HuH-7 (cell line): ENCODE data around the gene CYP21A2.
"Not testable (repeated sequence)": the region's sequence is repeated elsewhere in the genome, so short reads cannot be mapped to it uniquely, and the experiment has no call there.

Source experiments
- DNase-seq: peaks from one replicate; pipeline ENCODE4 v3.0.0; 2011; ENCODE audit warnings: low spot score

The CYP21A2 gene

DNA sequence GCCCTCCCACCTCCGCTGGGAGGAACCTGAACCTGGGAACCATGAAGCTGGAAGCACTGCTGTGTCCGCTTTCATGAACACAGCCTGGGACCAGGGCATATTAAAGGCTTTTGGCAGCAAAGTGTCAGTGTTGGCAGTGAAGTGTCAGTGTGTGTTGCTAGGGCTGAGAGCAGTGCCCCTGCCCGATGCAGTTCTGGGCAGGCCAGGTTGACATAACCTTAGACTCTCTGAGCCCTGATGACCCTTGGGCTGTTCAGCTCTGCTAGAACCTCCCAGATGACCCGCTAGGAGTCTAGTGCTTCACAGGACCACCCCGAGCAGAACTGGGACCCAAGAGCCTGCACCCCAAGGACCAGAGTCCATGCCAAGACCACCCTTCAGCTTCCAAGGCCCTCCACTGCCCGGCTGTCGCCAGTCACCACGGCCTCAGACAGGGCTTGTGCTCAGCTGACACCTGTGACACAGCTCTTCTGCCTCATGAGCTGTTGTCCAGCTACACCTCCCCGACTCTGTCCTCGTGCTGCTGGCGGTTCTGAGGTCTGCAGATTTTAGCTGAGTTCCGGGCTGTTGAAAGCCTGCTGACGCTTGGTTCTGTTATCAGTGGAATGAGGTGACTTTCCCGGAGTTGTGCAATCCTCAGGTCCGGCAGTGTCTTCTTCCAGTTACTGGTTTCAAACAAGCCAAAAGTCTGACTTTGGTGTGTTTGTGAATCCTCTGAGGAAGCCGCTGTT lies 2.8 kb upstream of the CYP21A2 start:
- DNase-seq, result not testable (repeated sequence)

DNA sequence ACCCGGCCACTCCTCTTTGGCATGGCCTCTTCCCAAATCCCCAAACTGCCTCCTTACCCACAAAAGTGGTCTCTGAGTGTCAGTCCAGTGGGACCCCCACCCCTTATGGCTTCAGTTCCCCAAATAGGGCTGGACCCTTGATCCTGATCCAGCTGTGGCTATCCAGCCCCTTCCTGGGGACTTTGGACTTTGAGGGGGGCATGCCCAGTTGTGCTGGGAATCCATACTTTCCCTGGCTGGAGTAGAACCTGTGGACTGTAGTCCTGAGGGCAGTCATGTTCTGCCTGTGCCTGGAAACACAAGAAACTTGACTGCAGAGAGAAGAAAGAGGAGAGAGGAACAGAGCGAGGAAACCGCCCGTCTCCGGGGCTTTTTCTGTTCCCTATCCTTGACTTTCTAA lies 1.1 kb upstream of the CYP21A2 start:
- DNase-seq, result not testable (repeated sequence)

DNA sequence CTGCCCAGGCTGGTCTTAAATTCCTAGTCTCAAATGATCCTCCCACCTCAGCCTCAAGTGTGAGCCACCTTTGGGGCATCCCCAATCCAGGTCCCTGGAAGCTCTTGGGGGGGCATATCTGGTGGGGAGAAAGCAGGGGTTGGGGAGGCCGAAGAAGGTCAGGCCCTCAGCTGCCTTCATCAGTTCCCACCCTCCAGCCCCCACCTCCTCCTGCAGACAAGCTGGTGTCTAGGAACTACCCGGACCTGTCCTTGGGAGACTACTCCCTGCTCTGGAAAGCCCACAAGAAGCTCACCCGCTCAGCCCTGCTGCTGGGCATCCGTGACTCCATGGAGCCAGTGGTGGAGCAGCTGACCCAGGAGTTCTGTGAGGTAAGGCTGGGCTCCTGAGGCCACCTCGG lies 663 bp downstream of the CYP21A2 start:
- not testable (repeated sequence) for DNase-seq

DNA sequence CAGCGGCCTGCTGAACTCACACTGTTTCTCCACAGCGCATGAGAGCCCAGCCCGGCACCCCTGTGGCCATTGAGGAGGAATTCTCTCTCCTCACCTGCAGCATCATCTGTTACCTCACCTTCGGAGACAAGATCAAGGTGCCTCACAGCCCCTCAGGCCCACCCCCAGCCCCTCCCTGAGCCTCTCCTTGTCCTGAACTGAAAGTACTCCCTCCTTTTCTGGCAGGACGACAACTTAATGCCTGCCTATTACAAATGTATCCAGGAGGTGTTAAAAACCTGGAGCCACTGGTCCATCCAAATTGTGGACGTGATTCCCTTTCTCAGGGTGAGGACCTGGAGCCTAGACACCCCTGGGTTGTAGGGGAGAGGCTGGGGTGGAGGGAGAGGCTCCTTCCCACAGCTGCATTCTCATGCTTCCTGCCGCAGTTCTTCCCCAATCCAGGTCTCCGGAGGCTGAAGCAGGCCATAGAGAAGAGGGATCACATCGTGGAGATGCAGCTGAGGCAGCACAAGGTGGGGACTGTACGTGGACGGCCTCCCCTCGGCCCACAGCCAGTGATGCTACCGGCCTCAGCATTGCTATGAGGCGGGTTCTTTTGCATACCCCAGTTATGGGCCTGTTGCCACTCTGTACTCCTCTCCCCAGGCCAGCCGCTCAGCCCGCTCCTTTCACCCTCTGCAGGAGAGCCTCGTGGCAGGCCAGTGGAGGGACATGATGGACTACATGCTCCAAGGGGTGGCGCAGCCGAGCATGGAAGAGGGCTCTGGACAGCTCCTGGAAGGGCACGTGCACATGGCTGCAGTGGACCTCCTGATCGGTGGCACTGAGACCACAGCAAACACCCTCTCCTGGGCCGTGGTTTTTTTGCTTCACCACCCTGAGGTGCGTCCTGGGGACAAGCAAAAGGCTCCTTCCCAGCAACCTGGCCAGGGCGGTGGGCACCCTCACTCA lies 1.4 kb downstream of the CYP21A2 start:
- DNase-seq, result not testable (repeated sequence)

DNA sequence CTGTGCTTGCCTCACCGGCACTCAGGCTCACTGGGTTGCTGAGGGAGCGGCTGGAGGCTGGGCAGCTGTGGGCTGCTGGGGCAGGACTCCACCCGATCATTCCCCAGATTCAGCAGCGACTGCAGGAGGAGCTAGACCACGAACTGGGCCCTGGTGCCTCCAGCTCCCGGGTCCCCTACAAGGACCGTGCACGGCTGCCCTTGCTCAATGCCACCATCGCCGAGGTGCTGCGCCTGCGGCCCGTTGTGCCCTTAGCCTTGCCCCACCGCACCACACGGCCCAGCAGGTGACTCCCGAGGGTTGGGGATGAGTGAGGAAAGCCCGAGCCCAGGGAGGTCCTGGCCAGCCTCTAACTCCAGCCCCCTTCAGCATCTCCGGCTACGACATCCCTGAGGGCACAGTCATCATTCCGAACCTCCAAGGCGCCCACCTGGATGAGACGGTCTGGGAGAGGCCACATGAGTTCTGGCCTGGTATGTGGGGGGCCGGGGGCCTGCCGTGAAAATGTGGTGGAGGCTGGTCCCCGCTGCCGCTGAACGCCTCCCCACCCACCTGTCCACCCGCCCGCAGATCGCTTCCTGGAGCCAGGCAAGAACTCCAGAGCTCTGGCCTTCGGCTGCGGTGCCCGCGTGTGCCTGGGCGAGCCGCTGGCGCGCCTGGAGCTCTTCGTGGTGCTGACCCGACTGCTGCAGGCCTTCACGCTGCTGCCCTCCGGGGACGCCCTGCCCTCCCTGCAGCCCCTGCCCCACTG lies 2.3 kb downstream of the CYP21A2 start:
- not testable (repeated sequence) for DNase-seq

DNA sequence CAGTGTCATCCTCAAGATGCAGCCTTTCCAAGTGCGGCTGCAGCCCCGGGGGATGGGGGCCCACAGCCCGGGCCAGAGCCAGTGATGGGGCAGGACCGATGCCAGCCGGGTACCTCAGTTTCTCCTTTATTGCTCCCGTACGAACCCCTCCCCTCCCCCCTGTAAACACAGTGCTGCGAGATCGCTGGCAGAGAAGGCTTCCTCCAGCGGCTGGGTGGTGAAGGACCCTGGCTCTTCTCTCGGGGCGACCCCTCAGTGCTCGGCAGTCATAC lies 2.8 kb downstream of the CYP21A2 start:
- not testable (repeated sequence) for DNase-seq

DNA sequence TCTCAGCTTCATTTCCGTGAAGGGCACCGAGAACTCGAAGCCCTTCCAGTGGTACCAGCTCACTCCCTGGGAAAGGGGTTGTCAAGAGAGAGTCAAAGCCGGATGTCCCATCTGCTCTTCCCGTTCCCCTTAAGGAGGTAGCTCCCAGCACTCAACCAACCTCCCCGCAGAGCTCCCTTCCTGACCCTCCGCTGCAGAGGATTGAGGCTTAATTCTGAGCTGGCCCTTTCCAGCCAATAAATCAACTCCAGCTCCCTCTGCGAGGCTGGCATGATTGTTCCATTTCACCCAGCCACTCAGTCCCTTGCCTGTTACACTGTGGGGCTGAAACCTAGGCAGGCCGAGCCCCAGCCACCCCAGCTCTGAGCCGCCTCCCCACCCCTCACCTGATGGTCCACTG lies 3.2 kb downstream of the CYP21A2 start:
- not testable (repeated sequence) for DNase-seq

DNA sequence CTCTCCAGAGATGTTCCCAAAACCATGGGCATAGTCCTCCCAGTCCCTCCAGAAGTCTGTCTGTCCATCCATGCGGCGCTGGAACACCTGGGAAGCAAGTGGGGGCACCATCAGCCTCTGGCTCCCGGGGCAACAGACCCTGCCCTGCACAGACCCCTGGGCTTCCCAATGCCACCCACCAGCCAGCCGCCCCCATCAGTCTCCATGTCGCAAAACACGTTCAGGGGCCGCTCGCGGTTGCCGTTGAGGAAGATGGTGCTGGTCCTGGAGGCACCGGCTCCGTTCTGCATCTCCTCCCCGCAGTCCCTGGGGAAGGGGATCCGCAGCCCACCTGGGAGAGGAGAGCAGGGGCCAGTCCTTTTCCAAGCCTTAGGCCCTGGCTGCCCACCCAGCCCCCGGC lies 4.1 kb downstream of the CYP21A2 start:
- DNase-seq, result not testable (repeated sequence)

DNA sequence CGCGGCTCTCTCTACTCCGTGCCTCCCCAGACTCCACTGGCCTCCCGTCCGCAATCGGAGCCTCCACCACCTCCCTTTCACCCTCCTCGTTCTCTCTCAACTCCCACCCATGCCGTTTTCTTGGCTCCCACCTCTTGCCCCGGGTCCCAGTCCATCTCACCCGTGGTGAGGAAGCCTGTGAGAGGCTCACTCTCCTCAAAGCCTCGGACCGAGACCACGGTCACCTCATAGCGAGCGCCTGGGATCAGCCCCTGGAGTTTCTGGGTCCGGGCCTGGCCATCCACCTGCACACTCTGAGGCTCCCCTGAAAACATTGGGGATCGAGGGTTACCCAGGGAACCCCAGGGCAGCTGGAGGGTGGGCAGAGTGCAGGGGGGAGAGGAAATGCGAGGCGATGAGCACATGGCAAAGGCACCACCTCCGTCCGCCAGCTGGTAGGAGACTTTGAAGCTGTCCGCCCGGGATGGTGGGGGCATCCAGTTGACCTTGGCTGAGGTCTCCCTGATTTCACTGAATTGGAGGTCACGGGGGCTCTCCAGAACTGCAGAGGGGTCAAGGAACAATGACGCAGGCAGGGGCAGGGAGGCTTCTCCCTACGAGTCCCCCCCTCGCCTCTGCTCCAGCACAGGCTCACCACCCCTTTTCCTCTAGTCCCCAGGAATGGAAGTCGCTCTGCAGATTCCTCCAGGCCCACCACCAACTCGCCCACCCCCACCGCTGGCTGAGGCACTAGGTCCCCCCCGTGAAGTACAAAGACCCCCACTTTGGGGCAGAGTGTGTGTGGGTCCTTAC lies 5.6 kb downstream of the CYP21A2 start:
- DNase-seq, result not testable (repeated sequence)

DNA sequence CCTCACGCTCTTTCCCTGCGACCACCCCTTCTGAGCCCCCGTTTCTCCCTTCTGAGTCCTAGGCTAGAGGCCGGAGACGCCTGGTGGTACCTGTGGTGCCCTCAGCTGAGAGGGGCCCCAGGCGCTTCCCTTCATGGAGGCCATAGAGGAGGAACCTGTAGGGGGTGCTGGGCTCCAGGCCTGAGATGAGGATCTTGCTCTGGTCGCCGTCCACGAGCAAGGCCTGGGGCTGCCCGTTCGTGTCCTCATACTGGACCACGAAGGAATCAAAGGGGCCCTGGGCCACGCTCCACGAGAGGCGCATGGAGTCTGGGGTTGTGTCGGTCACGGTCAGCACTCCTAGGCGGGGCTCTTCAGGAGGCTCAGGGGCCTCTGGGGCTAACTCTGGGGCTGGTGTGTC lies 6.7 kb downstream of the CYP21A2 start:
- DNase-seq, result not testable (repeated sequence)

DNA sequence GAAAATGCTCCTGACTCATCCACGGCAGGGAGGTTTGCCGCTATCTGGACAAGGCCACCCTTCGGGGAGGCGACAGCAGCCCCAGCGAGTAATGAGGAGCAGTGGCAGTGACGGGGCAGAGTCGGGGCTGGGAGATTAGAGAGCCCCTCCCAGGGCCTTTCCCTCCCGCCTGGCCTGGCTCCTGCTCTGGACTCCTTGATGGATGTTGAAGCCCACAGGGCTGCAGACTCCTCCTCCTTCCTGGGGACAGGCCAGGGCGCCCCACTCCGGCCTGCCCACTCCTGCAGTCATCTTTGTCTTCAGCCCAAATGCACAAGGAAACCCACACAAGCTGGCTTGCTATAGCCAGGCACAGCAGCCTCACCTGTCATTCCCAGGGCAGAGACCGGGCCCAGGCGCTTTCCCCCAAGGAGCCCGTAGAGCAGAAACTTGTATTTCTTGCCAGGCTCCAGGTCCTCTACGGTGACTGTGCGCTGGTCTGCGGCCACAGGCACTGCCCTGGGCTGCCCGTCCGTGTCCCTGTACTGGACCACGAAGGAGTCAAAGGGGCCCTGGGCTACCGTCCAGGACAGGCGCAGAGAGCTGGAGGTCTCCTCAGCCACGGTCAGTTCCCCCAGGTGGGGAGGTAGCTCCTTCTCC lies 7.7 kb downstream of the CYP21A2 start:
- no peak for DNase-seq

DNA sequence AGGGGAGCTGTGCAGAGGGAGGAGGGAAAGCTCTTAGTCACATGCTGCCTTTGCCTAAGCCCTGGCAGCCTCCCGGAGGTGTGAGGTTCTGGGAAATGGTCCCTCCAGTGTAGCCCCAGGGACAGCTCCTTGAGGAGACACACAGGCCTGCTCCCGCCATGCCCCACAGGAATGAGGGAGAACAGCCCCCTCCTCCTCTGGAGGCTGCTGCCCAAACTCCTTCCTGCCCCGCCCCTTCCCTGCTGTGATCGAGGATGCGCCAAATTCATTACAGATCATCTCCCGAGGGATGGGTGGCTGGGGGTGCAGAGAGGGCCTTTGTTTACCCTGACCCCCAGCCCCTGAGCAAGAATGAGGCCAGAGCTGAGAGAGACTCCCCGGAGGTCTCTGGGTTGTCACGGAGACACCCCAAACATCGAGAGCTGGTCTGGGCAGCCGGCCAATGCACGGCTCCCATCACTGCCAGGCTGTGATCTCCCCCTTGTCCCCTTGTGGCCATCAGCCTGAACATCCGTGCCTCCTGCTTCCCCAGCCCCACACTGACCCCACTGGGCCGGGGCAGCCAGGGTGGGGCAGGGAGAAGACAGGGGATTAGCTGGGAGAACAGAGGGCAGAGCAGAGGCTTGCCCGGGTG lies 8.4 kb downstream of the CYP21A2 start:
- no peak for DNase-seq

DNA sequence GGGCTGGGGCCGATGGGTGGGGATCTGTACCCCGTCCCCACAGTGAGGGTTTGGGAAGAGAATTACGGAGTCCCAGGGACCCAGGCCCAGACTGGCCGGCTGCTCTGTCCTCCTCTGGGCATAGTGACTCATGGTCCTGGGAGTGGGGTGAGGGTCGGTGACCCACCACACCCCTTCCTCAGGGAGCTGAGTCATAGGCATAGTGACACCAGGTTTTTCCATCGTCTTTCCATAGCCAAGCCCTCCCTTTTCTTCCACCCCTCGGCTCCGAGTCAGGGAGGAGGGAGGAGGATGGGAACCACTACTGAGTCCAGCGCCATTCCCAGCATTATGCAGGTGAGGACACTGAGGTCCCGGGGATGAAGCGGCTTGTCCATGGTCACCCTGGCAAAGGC lies 8.9 kb downstream of the CYP21A2 start:
- DNase-seq, result no peak

DNA sequence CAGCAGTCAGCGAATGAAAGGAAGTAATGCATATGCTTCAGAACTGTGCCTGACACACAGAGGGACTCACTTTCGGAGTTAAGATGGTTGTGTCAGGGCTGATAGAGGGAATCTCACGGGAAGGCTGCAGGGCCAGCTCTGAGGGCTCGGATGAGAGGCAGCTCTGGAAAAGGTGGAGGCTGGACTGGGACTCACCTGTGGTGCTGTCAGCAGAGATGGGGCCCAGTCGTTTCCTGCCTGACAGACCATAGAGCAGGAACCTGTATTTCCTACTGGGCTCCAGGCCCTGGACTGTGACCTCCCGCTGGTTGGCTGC lies 9.3 kb downstream of the CYP21A2 start:
- DNase-seq, result no peak

DNA sequence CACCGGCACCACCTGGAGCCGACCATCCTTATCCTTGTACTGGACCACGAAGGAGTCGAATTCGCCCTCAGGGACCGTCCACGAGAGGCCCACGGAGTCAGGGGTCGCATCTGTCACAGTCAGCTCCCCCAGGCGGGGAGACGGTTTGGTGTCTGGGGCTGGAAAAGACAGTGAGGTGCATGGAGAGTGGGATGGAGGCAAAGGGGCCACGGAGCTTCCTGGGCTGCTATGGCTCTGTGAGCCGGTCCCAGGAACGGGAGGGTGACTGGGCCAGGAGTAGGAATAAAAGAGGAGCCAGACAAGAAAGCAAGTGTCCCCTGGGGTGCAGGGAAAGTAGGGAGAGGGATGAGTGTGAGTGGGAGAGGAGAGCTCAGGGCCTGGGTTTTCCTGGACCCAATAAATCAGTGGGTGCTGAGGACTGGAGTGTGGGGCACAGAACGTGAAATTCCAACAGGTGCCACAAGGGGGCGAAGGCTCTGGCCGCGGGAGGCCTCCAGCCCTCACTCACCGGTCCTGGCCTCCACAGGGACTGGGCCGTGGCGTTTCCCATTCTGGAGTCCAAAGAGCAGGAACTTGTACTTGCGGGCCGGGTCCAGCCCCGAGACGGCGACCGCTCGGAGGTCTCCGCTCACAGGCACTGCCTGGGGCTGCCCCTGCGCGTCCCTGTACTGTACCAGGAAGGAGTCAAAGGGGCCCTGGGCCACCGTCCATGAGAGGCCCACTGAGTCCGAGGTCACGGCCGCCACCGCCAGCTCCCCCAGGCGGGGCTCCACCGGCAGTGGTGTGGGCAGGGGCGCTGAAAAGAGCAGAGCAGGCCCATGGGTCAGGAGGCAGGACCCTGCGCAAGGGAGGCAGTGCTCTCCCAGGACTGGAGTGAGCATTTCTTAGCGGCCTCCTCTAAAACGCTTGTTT lies 9.9 kb downstream of the CYP21A2 start:
- peak; percentile 87 for DNase-seq

DNA sequence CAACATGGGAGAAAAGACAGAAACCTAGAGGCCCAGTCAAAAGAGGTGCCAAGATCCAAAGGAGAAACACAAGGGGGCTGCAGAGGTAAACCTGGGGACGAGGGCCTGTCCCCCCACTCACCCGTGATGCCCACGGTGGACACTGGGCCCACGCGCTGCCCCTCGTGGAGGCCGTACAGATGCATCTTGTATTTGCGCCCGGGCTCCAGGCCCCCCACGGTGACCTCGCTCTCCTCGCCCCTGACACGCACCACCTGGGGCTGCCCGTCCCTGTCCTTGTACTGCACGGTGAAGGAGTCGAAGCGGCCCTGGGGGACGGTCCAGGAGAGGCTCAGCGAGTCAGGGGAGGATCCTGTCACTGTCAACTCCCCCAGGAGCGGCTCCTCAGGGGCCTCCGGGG lies 10.9 kb downstream of the CYP21A2 start:
- DNase-seq, result not testable (repeated sequence)

DNA sequence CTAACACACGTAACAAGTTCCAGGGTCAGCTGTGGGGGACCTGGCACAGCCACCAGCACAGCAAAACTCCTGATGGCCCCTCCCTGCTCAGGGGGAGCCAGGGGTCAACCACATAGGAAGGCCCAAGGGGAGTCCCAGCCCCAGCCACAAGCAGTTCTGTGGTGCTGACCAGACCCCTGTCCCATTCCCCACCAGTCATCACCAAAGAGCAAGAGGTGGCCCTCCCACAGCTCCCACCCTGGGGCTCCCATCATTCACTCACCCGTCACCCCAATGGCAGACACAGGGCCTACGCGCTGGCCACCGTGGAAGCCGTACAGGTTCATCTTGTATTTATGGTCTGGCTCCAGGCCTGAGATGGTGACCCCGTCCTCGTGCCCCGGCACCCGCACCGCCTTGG lies 11.5 kb downstream of the CYP21A2 start:
- not testable (repeated sequence) for DNase-seq

DNA sequence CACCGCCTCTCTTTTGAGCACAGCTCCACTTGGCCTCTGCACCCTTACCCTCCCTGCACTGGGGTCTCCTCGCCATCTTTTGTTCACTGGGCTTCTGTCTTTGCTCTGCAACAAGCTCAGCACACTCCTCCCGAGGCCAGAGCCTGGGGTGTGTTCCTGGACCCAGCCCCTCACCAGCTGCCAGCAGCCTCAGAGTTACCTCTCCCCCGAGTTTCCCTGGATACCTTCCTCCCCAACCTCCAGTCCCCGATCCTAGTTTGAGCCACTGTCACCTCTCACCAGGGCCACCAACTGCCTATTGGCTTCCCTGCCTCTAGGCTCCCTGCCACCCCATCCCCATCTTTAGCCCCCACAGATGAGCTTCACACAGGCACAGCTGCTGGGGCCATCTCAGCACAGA lies 12.3 kb downstream of the CYP21A2 start:
- DNase-seq, result no peak

DNA sequence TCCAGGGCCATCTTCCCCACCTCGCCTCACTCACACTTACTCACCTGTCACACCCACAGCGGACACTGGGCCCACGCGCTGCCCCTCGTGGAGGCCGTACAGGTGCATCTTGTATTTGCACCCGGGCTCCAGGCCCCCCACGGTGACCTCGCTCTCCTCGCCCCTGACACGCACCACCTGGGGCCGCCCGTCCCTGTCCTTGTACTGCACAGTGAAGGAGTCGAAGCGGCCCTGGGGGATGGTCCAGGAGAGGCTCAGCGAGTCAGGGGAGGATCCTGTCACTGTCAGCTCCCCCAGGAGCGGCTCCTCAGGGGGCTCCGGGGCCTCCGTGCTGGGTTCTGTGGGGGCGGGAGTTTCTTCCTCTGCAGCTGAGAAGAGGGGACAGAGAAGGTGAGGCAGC lies 14.4 kb downstream of the CYP21A2 start:
- DNase-seq, result not testable (repeated sequence)

DNA sequence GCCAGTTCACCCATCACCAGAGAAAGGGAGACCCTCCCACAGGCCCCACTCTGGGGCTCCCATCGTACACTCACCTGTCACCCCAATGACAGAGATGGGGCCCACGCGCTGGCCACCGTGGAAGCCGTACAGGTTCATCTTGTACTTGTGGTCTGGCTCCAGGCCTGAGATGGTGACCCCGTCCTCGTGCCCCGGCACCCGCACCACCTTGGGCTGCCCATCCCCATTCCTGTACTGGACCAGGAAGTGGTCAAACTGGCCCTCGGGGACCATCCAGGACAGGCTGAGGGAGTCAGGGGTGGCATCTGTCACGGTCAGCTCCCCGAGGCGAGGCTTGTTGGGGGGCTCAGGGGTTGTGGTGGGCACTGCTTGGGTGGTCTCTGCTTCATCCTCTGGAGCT lies 15.1 kb downstream of the CYP21A2 start:
- not testable (repeated sequence) for DNase-seq
